HG02852 (cell line): ENCODE results near the gene WNT3A.
"Not testable (repeated sequence)": the region's sequence is repeated elsewhere in the genome, so short reads cannot be mapped to it uniquely, and the experiment has no call there.

ENCODE experiments used
- ATAC-seq: cut with Tn5 transposase; IDR thresholded peaks from one replicate; pipeline ENCODE4 v1.9.1; 2021; ENCODE audit warnings: mild to moderate bottlenecking, moderate library complexity; ENCODE audit not compliant: unreplicated experiment

WNT3A gene

DNA sequence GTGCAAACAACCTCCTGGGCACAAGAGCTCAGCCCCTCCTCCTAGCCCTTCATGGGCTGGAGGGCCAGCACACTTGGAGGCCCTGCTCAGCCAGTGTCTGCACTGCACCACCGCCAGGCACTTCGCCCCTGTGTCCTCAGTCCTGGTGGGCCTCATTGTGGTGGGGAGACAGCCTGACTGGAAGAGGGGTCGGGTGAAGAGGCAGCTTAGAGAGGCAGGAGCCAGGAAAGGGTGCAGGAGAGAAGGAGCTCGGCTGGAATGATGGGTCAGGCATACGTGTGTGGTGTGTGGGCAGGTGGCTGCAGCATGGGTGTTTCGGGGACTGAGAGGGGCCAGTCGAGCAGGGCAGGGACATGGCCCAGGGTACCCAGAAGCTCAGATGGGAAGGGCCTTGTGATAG lies 4.1 kb downstream of the WNT3A start:
- ATAC-seq = no peak

DNA sequence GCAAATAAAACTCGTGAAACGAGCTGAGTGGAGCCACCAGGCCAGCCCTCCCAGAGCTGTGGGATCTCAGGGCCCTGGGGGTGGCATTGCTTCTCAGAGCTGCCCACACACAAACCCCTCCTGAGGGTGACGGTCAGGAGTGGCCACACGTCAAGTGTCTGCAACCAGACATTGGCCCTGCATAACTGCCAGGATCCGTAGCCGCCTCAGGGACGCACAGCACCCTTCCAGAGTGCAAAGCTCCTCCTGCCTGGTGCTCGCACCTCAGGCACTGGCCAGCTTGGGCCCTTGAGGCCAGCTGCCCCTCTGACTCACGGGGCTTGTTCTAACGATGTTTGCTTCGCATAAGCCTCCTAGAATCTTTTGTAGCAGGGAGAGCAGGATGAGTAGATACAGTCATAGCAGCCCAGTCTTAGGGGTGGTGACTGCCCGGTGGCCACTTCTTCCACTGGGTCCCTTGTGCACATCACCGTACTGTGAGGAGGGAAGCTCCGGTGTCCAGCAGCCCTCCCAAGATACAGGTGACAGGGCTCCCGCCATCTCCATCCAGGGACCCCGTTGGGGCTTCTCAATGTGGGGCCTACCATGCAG lies 5.0 kb downstream of the WNT3A start:
- no peak for ATAC-seq

DNA sequence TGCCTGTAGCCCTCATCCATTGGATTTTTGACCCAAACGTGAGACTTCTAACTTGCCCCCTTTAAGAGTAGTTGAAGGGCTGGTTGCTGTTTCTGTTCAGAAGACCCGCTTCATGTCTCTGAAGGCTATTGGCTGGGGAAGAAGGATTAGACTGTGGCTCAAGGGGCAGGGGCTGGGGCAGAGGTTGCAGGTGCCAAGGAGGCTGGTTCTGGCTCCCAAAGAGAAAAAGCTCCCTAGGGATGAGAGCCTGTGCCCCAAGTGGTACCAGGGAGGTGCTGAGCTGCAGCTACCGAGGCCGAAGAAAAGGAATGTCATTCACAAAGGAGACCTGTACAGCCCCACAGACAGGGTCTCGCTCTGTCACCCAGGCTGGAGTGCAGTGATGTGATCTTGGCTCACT lies 5.8 kb downstream of the WNT3A start:
- no peak for ATAC-seq

DNA sequence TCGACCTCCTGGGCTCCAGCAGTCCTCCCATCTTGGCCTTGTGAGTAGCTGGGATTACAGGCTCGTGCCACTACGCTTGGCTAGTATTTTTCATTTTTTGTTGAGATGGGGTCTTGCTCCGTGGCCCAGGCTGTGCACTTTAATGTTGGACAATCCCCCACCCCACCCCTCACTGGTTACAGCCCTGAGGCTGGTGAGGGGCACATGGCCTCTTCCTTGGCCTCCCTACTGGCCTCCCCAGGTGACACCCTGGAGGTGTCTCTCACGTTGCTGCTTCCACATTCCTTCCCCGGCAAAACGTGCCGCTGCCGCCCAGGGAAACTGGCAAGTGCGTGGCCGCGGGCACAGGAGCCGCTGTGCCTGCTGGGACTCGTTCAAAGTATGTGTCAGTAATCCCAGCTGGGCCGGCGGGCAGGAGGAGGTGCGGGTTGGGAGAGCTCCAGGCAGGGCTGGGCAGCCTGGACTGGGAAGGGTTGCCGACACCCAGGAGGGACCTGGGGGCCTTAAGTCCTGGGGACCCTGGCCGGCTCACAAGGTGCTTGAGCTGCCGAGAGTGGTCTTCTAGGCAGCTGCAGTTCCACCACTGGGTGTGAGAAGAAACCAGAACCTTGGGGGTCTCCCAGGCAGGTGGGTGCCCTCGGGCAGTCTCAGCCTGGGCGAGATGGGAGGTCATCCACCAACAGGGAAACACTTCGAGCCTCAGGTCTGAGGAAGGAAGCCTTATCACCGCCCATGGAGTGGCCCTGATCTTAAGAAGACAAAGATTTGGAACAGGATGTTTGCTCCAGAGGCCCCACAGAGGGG lies 6.5 kb downstream of the WNT3A start:
- ATAC-seq = no peak

DNA sequence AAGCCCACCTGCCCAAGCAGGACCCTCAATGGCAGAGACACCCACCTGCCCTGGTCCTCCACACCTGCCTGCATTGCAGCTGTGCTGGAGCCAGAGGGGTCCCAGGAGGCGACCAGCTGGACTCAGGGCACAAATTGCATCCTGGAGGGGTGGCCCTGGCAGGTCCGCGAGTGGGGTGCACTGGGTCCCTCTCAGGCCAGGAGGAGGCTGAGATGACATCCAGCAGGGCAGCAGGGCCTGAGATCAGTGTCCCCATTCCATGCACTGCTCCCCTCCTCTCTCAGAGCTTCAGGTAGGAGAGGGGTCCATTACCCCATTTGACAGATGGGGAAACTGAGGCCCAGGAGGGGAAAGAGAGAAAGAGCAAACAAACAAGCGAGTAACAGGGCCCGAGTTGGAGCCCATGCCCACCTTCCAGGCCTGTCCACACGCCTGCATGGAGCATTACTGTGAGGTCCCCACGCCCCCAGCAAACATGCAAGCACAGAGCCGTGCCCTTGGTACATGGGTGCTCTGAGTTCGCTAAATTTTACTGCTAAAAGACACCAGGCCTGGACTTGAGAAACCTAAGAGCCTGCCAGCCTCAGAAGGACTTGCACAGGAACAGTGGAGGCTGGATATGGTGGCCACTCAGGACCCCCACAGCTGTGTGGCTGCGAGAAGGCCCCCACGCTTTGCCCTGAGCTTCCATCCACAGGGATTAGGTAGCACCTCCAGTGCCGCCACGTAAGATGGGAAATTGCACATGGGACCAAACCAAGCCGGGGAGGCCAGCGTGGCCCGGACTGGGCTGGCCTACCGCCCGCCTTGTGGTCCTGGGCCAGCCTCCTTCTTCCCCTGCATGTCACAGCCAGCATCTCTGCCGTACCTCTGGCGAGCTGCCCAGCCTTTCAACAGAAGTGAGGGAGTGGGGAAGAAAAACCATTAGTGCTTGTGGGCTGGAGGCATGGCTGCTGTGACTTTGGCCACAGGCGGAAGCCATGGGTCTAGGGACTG lies 7.4 kb downstream of the WNT3A start:
- no peak for ATAC-seq

DNA sequence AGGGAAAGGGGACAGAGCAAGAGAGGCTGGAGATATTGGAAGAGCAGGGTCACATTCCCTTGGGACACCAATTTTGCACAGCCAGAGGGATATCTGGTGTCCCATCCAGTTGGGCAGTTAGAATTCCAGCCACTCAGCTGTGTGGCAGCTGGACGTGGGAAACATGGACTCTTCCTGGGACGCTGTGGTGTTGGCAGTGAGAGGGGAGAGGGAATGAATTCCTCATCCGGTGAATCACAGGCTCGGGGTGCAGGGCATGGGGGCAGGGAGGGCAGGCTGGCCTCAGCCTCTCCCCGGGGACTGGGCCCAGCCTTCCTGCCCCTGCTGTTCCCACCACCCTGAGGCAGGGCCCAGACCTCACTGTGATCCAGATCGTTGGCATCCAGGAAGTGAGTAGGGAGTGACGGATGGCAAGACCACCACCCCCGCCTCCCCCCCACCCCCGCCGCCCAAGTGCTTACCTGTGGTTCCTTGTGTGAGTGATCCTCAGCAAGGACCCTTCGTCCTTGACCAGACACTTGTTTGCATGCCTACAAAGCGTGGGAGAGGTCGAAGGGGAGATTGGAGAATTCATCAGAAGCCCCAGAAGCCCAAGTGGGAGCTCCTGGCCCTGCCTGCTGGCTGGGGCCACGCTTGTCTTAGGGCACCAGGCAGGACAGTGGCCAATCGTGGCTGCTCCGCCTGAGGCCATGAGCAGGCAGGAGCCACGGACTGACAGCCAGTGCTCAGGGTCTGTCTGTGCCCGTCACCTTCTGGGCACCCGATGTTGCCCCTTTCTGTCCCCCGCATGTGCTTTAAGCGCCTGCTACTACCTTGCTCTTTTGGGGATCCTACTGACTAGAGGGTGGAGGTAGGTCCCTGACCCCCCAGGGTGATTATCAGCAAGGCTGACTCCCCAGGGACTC lies 8.7 kb downstream of the WNT3A start:
- ATAC-seq = no peak

DNA sequence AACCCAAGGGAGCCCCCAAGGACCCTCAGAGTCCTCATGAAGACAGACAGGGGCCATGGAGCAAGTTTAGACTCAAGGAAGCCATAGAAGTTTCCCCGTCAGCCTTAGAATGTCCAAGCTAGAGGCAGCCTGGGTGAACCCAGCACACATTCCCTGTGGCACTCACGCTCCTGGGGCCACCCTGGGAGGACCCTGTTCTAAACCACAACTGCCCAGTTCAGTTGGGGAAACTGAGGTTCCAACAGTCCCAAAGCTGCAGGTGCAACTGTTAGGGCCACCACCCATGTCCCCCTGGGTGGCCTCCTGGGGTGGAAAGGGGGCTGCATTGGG lies 9.3 kb downstream of the WNT3A start:
- ATAC-seq = no peak

DNA sequence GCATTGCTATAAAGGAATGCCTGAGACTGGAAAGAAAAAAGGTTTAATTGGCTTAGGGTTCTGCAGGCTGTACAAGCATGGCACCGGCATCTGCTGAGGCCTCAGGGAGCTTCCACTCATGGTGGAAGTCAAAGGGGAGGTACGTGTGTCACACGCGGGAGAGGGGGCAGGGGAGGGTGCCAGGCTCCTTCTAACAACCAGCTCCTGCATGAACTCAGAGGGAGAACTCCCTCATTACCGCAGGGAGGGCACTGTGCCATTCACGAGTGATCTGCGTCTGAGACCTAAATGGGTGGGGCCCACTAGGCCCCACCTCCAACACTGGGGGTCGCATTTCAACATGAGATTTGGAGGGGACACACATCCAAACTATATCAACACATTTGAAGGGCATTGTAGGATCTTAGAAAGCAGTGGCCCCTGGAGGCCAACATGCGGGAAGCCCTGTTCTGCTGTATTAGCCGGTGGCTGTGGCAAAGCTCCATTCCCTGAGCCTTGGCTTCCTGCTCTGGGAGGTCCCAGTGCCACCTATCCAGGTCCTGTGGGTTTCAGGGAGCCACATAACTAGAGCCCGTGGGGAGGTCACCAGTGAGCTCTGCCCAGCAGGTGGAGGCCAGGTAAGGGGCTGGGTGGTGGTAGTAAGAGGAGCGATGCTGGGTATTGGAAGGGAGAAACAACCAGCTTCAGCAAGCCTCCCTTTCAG lies 10.0 kb downstream of the WNT3A start:
- ATAC-seq = no peak

DNA sequence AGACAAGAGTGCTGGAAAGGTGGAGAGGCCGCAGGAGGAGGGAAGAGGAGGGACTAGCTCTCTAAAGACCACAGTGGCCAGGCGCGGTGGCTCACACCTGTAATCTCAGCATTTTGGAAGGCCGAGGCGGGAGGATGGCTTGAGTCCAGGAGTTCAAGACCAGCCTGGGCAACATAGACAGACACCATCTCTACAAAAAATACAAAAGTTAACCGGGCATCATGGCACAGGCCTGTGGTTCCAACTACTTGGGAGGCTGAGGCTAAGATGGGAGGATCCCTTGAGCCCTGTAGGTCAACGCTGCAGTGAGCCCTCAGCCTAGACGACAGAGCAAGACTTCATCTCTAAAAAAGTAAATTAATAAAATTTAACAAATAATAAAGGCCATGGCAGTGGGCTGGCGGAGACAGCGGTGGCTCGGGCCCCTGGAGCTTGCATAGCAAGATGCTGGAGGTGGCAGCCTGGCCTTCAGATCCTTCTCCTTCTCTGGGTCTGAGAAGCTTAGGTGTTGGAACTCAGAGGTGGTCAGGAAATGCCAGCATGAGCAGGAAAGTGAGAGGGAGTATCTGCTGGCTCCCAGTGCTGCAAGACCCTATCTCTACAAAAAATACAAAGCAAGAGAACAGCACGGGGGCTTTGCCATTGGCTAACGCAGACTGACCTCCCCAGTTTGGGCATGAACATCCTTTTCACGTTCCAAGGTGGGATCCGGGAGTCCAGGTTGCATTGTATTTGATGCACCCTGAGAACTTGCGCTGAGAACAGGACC lies 10.7 kb downstream of the WNT3A start:
- no peak for ATAC-seq

DNA sequence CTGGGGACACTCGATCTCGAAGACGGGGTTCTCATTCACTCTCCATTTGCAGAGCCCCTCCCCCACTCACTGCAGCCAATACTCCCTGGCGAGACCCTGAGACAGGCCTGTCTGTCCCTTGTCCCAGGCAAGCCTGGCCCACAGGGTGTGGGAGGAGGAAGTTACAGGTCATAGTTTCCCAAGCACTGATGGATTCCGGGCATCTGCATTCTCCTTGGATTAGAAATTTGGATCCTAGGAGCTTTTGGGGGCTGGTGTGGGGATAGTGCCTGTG lies 11.3 kb downstream of the WNT3A start:
- ATAC-seq = no peak

DNA sequence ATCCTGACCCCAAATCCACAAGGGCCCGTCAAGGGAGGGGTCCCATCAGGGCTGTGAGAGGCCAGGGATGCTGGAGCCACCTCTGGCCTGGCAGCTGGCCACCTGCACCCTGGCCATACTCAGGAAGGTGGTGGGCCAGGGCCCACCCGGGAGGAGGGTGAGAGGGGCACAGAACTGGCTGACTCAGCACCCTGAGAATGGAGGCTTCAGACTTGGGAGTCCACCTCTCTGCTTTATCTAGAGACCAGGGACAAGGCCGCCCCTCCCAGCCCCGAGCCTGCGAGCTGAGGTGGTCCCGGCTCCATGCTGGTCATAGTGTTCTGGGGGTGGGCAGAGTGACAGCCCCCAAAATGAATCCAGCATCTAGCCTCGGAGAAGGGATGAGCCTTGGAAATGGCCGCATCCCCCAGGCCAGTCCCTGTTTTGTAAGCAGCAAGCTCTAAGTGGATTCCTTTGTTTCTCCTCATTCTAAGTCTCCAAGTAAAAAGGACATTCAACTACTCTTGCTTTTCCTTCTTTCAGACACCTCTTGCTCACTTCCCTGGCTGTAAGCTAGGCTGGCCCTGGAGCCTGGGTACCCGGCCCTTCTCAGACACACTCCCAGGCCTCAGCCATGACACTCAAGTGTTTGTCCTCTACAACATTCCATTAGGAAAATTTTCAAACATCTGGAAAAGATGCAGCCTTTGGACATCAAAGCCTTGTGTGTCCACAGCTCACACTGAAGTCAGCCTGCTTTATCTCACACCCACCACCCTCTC lies 12.3 kb downstream of the WNT3A start:
- no peak for ATAC-seq

DNA sequence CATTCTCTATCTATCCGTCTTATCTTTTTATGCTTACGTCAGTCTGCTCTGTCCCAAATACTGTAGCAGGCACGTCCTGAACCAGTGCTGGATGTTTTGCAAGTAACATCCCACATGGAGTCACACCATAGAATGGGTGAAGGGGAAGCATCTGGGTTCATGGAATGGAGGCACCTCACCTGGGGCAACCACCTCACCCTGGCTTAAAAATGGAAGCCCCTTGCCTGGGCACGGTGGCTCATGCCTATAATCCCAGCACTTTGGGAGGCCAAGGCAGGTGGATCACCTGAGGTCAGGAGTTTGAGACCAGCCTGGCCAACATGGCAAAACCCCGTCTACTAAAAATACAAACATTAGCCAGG lies 12.9 kb downstream of the WNT3A start:
- not testable (repeated sequence) for ATAC-seq

DNA sequence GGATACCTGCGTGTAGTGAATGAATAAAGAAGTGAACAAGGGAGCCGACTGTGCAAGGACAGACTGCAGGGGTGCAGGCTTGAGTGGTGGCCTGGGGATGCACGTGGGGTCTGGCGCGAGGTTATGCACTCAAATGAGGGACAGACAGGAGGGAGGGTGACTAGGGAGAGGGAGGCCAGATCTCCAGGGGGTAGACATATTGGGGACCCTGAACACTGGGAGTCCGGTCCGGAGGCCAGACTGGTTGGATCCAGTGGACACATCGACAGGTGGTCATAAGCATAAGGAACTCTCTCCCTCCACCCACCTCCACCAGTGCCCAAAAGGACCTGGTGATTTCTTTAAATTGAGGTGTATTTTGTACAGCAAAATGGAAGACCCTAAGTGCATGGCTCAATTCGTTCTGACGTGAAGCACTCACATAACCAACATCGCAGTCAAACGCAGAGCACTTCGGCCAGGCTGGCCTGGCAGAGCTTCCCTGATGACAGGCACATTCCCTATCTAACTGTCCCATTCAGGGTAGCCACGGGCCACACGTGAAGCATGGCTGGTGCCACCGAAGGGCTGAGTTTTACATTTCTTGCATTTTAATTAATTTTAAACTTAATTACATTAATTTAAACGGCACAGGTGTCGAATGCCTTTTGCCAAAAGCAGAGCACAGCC lies 14.0 kb downstream of the WNT3A start:
- ATAC-seq = no peak

DNA sequence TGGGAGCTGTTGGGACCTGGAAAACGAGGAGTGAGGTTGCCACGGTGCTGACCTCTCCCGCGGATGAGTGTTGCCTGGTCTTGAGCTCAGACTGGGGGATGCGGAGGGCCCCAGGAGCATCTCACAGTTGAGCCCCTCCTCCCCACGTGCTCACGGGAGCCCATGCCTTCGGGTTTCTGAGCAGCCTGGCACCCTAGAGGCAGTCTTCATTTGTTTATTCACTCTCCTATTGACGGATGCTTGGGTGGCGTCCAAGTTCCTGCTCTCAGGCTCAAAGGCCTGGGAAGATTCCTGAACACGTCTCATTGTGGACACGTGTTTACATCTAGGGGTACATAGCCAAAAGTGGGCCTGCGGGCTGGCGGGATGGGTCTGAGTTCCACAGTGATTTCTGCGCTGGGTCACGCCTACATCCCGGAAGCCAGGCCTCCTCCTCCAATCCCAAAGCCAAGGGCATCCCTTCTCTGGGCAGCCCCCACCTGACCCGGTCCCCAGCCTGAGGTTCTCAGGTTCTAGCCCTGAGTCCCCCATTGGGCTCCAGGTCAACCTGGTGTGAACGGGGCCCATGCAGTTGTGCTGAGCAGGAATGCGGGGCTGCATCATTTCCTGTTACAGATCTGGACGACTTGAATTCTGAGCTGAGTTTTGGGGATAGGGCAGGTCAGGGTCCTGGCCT lies 14.7 kb downstream of the WNT3A start:
- ATAC-seq = no peak

DNA sequence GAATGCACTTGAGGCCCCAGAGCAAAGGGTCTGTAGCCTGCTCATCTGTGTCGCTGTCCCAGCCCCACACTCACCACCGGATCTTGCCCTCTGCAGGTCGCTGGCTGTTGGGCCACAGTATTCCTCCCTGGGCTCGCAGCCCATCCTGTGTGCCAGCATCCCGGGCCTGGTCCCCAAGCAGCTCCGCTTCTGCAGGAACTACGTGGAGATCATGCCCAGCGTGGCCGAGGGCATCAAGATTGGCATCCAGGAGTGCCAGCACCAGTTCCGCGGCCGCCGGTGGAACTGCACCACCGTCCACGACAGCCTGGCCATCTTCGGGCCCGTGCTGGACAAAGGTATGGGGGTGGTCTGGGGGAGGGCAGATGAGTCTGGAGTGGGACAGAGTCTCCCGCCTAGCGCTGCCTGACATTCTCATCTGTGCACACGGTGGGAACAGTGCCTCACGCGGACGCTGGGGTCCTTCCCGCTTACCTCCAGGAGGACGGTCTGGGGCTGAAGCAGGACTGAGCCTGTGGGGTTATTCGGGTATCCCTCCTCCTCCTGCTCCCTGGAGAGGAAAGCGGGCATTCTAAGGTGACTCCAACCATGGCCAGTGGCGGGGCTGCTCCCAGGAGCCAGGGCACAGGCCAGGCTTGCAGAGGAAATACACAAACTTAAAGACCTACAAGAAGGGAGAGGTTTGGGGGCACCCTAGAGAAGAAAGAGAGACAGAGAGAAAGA lies 15.9 kb downstream of the WNT3A start:
- no peak for ATAC-seq

DNA sequence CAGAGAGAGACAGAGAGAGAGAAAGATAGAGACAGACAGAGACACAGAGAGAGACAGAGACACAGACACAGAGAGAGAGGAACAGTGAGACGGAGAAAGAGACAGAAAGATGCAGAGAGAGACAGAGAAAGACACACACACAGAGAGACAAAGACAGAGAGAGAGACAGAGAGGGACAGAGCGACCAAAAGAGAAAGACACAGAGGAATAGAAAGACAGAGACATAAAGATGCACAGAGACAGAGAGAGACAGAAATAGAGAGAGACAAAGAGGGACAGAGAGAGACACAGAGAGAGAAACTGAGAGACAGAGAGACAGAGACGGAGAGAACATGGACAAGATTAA lies 16.5 kb downstream of the WNT3A start:
- no peak for ATAC-seq

DNA sequence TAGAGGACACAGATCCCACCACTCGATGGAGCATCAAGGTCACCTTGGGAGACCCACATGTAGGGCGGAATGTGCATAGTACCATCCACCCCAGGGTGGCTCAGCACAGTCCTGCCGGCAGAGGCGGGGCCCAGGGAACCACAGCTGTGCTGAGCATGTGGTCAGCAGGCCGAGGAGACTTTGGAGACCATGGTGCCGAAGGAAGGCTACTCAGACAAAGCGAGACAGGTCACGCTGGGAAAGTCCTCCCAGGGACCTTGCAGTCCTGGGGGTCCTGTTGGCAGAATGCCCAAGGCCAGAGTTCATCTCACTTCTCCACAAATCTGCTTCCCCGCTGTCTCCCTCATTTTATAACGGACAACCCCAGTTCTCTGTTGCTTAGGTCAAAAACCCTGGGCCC lies 22.5 kb downstream of the WNT3A start:
- no peak for ATAC-seq
